SK-N-SH (cell line): ENCODE data around the gene FAM25C. TPM values are rescaled to one million over a fixed set of nuclear protein-coding genes. Genes with fewer than 3 reads are reported as not detected.
"Not testable (repeated sequence)": the region's sequence is repeated elsewhere in the genome, so short reads cannot be mapped to it uniquely, and the experiment has no call there.

Experiments used
- CTCF ChIA-PET: fragments of 300-600, 350-600 bp; formaldehyde crosslinking; extraction: SDS; loops from one replicate; lab custom pipeline; 2021; lab: Yijun Ruan, JAX
- POLR2A ChIA-PET: fragments of 350-600 bp; sonication (Branson Sonifier 250); formaldehyde crosslinking; extraction: SDS; loops from one replicate; lab custom pipeline; 2020; ENCODE audit warnings: antibody characterized with exemption, inconsistent platforms; lab: Yijun Ruan, JAX
- DNase-seq: peaks from one replicate; pipeline ENCODE4 v3.0.0; 2012
- H2AFZ ChIP-seq: fragments of 200-600 bp; sonication (generic); 2 replicates; pipeline ENCODE4 v1.8.1; 2016; ENCODE audit warnings: antibody characterized with exemption, mild to moderate bottlenecking, low read depth
- H3F3A ChIP-seq: fragments of 200-600 bp; sonication (generic); replicated peaks from 2 replicates; pipeline ENCODE3; 2016; ENCODE audit warnings: antibody characterized with exemption, mild to moderate bottlenecking; ENCODE audit not compliant: insufficient read depth
- H3K27ac ChIP-seq, 2 experiments: fragments of 200-500 bp in 1 of 2; fragments of 200-600 bp in 1 of 2; sonication (Bioruptor generic) in 1 of 2; sonication (generic), shearing (Covaris generic) in 1 of 2; 2 replicates each; pipeline versions ENCODE4 v1.5.1 to v1.6.1; 2014 to 2016; ENCODE audit warnings: low read depth in 2 of 2, inconsistent platforms in 1 of 2, low read length in 1 of 2, mild to moderate bottlenecking in 1 of 2, mixed read lengths in 1 of 2
- H3K27me3 ChIP-seq: fragments of 200-600 bp; sonication (generic), shearing (Covaris generic); 2 replicates; pipeline ENCODE4 v1.6.1; 2016; ENCODE audit warnings: mixed run types; ENCODE audit not compliant: insufficient read depth
- H3K36me3 ChIP-seq, 2 experiments: fragments of 200-500 bp in 1 of 2; fragments of 200-600 bp in 1 of 2; sonication (Bioruptor generic) in 1 of 2; sonication (generic) in 1 of 2; replicated peaks in 1 of 2; 2 replicates each; pipeline versions ENCODE3 to v1.5.1; 2014 to 2016; ENCODE audit warnings: low read length in 1 of 2, mild to moderate bottlenecking in 1 of 2; ENCODE audit not compliant: insufficient read depth in 2 of 2, control insufficient read depth in 1 of 2
- H3K4me1 ChIP-seq, 2 experiments: fragments of 200-500 bp in 1 of 2; fragments of 200-600 bp in 1 of 2; sonication (Bioruptor generic) in 1 of 2; sonication (generic), shearing (Covaris generic) in 1 of 2; 2 replicates each; pipeline versions ENCODE4 v1.5.1 to v1.6.1; 2014 to 2016; ENCODE audit warnings: low read depth in 1 of 2, low read length in 1 of 2, mixed run types in 1 of 2; ENCODE audit not compliant: insufficient read depth in 2 of 2, control insufficient read depth in 1 of 2
- H3K4me2 ChIP-seq: fragments of 200-600 bp; sonication (generic), shearing (Covaris generic); 2 replicates; pipeline ENCODE4 v1.6.1; 2017; ENCODE audit warnings: mixed run types
- H3K4me3 ChIP-seq, 2 experiments: fragments of 200-500 bp in 1 of 2; fragments of 200-600 bp in 1 of 2; sonication (Bioruptor generic) in 1 of 2; sonication (generic), shearing (Covaris generic) in 1 of 2; 2 replicates each; pipeline versions ENCODE4 v1.5.1 to v1.8.1; 2014 to 2016; ENCODE audit warnings: low read depth in 2 of 2, inconsistent platforms in 1 of 2, low read length in 1 of 2, mild to moderate bottlenecking in 1 of 2, mixed read lengths in 1 of 2, moderate library complexity in 1 of 2
- H3K79me2 ChIP-seq: fragments of 200-600 bp; sonication (generic); 2 replicates; pipeline ENCODE4 v1.8.1; 2017; ENCODE audit warnings: mild to moderate bottlenecking; ENCODE audit not compliant: insufficient read depth
- H3K9ac ChIP-seq: fragments of 200-600 bp; sonication (generic); 2 replicates; pipeline ENCODE4 v1.6.1; 2017; ENCODE audit warnings: mixed run types
- H3K9me2 ChIP-seq: fragments of 200-600 bp; sonication (generic); 2 replicates; pipeline ENCODE4 v1.6.1; 2017; ENCODE audit warnings: mixed run types
- H3K9me3 ChIP-seq: fragments of 200-600 bp; sonication (generic); 2 replicates; pipeline ENCODE4 v1.6.1; 2017; ENCODE audit warnings: mixed run types, mild to moderate bottlenecking, moderate library complexity
- H4K20me1 ChIP-seq: fragments of 200-600 bp; sonication (generic); 2 replicates; pipeline ENCODE4 v1.6.1; 2017; ENCODE audit warnings: mild to moderate bottlenecking, mixed run types; ENCODE audit not compliant: insufficient read depth
- WGBS: methylation state at CpG from one replicate; pipeline ENCODE4 v1.1.6; 2017; ENCODE audit warnings: low lambda C conversion rate; 5-methylcytosine and 5-hydroxymethylcytosine counted together
- polyA plus RNA-seq, 3 experiments: library from polyadenylated mRNA; depleted of rRNA; stranded (reverse); fragments of >200 nt; gene quantifications; 2 replicates each; pipeline ENCODE4 v1.2.3, GENCODE V29; 2012

The FAM25C gene
- not detected in 2 replicates for polyA plus RNA-seq (2012; rRNA removed)
- not detected in 2 replicates for polyA plus RNA-seq (2012; cell fraction: cytosol; rRNA removed)
- not detected in 2 replicates for polyA plus RNA-seq (2012; cell fraction: nucleus; rRNA removed)

GRCh38 chr10:47999691-48000090 is at the start of gene FAM25C:
FAM25C (minus strand) TSS chr10:47999791; CDS start chr10:47999765, 26 bp downstream.
- POLR2A ChIA-PET, H3K27ac ChIP-seq: not testable (repeated sequence)
- WGBS: 100% methylated on average over 3 of the region's 9 CpGs

GRCh38 chr10:48044557-48044956 is 45.0 kb upstream of the FAM25C start:
- H3K27ac ChIP-seq, POLR2A ChIA-PET, H3K36me3 ChIP-seq, H3K4me2 ChIP-seq, CTCF ChIA-PET, H4K20me1 ChIP-seq, H3K79me2 ChIP-seq, H3K9ac ChIP-seq, H2AFZ ChIP-seq, H3K4me3 ChIP-seq, H3K9me3 ChIP-seq, H3K4me1 ChIP-seq, DNase-seq, H3F3A ChIP-seq, H3K9me2 ChIP-seq, H3K27me3 ChIP-seq: not testable (repeated sequence)
- WGBS: 71% methylated on average over 1 of the region's 3 CpGs

More at GRCh38 chr10:47999691-48000090, at the start of gene FAM25C:
- H3K4me1 ChIP-seq, H3K4me2 ChIP-seq, H3K79me2 ChIP-seq, H3K4me3 ChIP-seq, H3K9me3 ChIP-seq, H3F3A ChIP-seq, H3K9ac ChIP-seq, H3K36me3 ChIP-seq, DNase-seq, H3K27me3 ChIP-seq, CTCF ChIA-PET, H2AFZ ChIP-seq, H4K20me1 ChIP-seq, H3K9me2 ChIP-seq: not testable (repeated sequence)

- 100% methylated on average over 1 of the region's 19 CpGs for WGBS
- DNase-seq: not testable (repeated sequence)
Measured at GRCh38 chr10:48031390-48031789, 31.8 kb upstream of the FAM25C start.

GRCh38 chr10:48002306-48002705 is 2.7 kb upstream of the FAM25C start:
- H3K36me3 ChIP-seq, H3K79me2 ChIP-seq, H3K27me3 ChIP-seq, H4K20me1 ChIP-seq, H3K4me2 ChIP-seq, DNase-seq, H3K4me3 ChIP-seq, H3K9me2 ChIP-seq, H2AFZ ChIP-seq, POLR2A ChIA-PET, H3K4me1 ChIP-seq, CTCF ChIA-PET, H3K9me3 ChIP-seq, H3K27ac ChIP-seq, H3K9ac ChIP-seq, H3F3A ChIP-seq: not testable (repeated sequence)
- WGBS: no CpG with 5 or more reads among the region's 6 CpGs

More at GRCh38 chr10:48031390-48031789, 31.8 kb upstream of the FAM25C start:
- H3K9me3 ChIP-seq, H3K9ac ChIP-seq, H3K36me3 ChIP-seq, H3K27me3 ChIP-seq, CTCF ChIA-PET, H3K4me1 ChIP-seq, POLR2A ChIA-PET, H3K4me3 ChIP-seq, H3K27ac ChIP-seq, H3K4me2 ChIP-seq, H2AFZ ChIP-seq, H3K9me2 ChIP-seq, H3F3A ChIP-seq, H3K79me2 ChIP-seq, H4K20me1 ChIP-seq: not testable (repeated sequence)
